HL-60 (cell line): ENCODE measurements around the gene FLRT2.

Source experiments
- CTCF ChIP-seq: IDR thresholded peaks from one replicate; pipeline ENCODE4 v1.5.1; 2011; ENCODE audit warnings: low read length, control low read depth, inconsistent platforms; ENCODE audit not compliant: insufficient read depth
- POLR2AphosphoS5 ChIP-seq: IDR thresholded peaks from 2 replicates; pipeline ENCODE4 v1.6.1; 2012; ENCODE audit warnings: low read depth
- REST ChIP-seq: IDR thresholded peaks from 2 replicates; pipeline ENCODE4 v1.6.1; 2012; ENCODE audit warnings: low read depth; ENCODE audit not compliant: insufficient replicate concordance

- TF ChIP-seq CTCF = no peak
- TF ChIP-seq POLR2AphosphoS5 = no peak
- no peak for TF ChIP-seq REST
These were observed 2.9 kb upstream of the FLRT2 start for GRCh38 chr14:85527006-85527405.
